Vagina (tissue), 2 donors: Measurements from ENCODE around the gene PSD2. TPM values are rescaled to one million over a fixed set of nuclear protein-coding genes. Genes with fewer than 3 reads are reported as not detected.

Experiments used
- DNase-seq, 2 donors: peaks; one replicate each; pipeline ENCODE4 v3.0.0-alpha.2; 2017; ENCODE audit errors: extremely low spot score in 2 of 2
- H3K27ac ChIP-seq: fragments of 200-600 bp; sonication (generic); one replicate; pipeline ENCODE4 v1.5.1; 2019
- H3K27me3 ChIP-seq: fragments of 200-600 bp; sonication (generic); one replicate; pipeline ENCODE4 v1.5.1; 2019
- H3K36me3 ChIP-seq, 2 donors: fragments of 200-600 bp; sonication (generic); one replicate each; pipeline ENCODE4 v1.5.1; 2017 to 2019
- H3K4me1 ChIP-seq: fragments of 200-600 bp; sonication (generic); one replicate; pipeline ENCODE4 v1.5.1; 2019
- H3K4me3 ChIP-seq, 2 donors: fragments of 200-600 bp; sonication (generic); 1 replicate in 1 of 2; 2 replicates in 1 of 2; pipeline ENCODE4 v1.5.1; 2016 to 2019
- H3K9me3 ChIP-seq: fragments of 200-600 bp; sonication (generic); one replicate; pipeline ENCODE4 v1.5.1; 2019
- POLR2A ChIP-seq, 2 donors: fragments of 450-650 bp; IDR thresholded peaks; one replicate each; pipeline ENCODE4 v1.6.1; 2017; ENCODE audit warnings: antibody characterized with exemption in 2 of 2, mild to moderate bottlenecking in 2 of 2, moderate library complexity in 2 of 2
- POLR2AphosphoS5 ChIP-seq, 2 donors: sonication (generic); formaldehyde crosslinking; IDR thresholded peaks; one replicate each; pipeline ENCODE4 v1.9.0; 2017; ENCODE audit warnings: antibody characterized with exemption in 2 of 2, mild to moderate bottlenecking in 2 of 2, low read depth in 1 of 2; ENCODE audit not compliant: insufficient read depth in 1 of 2
- intact Hi-C: fragments of 100-400 bp; cut with DNase I; formaldehyde crosslinking; loops from one replicate; pipeline ENCODE4 v1.15.1; 2023
- total RNA-seq: library from RNA; depleted of rRNA; stranded (reverse); fragments of >200 nt; gene quantifications from one replicate; pipeline ENCODE4 v1.2.3, GENCODE V29; 2016
- TF ChIP-seq, protein P1 (sequence below), 3 experiments: fragments of 450-650 bp in 2 of 3; fragments of 200-600 bp in 1 of 3; sonication (generic) in 1 of 3; IDR thresholded peaks; one replicate each; pipeline ENCODE4 v1.5.1; 2017 to 2019; ENCODE audit warnings: antibody characterized with exemption in 3 of 3, mild to moderate bottlenecking in 2 of 3, moderate library complexity in 2 of 3

PSD2 gene
- total RNA-seq, 1 donor from 2014 or later = 0.25 TPM

DNA sequence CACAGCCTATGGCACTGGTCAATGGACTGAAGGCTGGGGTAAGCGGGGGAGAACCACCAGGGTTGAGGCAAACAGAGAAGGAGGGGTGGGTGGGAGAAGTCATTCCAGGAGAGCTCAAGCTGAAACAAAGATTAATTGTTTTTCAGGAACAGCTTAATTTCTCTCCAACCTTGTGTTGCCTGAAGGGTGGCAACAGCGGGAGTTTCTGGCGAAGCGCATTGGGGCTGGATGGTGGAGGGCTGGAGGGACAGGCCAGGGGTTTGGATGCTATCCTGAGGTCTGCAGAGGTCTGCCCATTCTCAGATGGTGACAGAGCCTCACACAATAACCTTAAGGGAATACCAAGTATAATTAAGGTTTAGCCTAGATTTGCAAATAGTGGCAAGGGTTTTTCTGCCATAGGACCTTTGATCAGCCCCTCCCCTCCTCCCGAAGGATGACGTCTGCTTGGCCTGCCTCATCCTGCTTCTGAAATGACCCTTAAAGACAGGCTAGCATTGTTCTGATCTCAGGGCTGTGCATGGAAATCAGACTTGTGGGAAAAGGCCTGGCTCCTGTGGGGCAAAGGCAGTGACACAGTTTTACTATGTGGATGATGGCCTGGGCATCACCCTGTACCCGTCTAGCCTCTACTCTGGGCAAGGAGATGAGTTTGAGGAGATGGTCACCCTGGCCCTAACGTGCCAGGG, 32.7 kb downstream of the PSD2 start:
- no peak overlapping the region for H3K27ac ChIP-seq
- no peaks in the 10 kb centered on the region for H3K9me3 ChIP-seq
- H3K27me3 ChIP-seq = no peaks in the 10 kb centered on the region
- no peaks in the 10 kb centered on the region for H3K36me3 ChIP-seq
- no peaks in the 10 kb centered on the region for H3K4me1 ChIP-seq
- no peak for DNase-seq
- intact Hi-C loops = no loop called here
- no peak overlapping the region for H3K4me3 ChIP-seq
- TF ChIP-seq POLR2A (IDR thresholded peaks at IDR 0.05) (no peak), POLR2AphosphoS5 (IDR thresholded peaks at IDR 0.05; ENCODE audit: insufficient read depth in 1 of 2, low read depth in 1 of 2) (no peak)
- TF ChIP-seq, protein P1, sequence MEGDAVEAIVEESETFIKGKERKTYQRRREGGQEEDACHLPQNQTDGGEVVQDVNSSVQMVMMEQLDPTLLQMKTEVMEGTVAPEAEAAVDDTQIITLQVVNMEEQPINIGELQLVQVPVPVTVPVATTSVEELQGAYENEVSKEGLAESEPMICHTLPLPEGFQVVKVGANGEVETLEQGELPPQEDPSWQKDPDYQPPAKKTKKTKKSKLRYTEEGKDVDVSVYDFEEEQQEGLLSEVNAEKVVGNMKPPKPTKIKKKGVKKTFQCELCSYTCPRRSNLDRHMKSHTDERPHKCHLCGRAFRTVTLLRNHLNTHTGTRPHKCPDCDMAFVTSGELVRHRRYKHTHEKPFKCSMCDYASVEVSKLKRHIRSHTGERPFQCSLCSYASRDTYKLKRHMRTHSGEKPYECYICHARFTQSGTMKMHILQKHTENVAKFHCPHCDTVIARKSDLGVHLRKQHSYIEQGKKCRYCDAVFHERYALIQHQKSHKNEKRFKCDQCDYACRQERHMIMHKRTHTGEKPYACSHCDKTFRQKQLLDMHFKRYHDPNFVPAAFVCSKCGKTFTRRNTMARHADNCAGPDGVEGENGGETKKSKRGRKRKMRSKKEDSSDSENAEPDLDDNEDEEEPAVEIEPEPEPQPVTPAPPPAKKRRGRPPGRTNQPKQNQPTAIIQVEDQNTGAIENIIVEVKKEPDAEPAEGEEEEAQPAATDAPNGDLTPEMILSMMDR (IDR thresholded peaks at IDR 0.05) = no peak

DNA sequence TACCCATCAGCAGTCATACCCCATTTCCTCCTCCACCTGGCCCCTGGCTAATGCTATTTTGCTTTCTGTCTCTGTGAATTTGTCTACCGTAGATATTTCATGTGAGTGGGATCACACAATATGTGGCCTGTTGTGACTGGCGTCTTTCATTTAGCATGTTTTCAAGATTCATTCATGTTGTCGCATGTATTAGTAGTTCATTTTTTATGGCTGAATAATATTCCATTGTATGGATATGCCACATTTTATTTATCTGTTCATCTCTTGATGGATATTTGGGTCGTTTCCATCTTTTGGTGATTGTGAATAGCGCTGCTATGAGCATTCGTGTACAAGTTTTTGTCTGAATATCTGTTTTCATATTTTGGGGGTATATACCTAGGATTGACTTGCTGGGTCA, 33.9 kb downstream of the PSD2 start:
- no peaks in the 10 kb centered on the region for H3K9me3 ChIP-seq
- intact Hi-C loops = no loop called here
- DNase-seq = no peak
- H3K36me3 ChIP-seq = no peaks in the 10 kb centered on the region
- H3K27me3 ChIP-seq = no peaks in the 10 kb centered on the region
- no peak overlapping the region for H3K4me3 ChIP-seq
- H3K4me1 ChIP-seq = no peaks in the 10 kb centered on the region
- no peak overlapping the region for H3K27ac ChIP-seq
- TF ChIP-seq POLR2AphosphoS5 (IDR thresholded peaks at IDR 0.05; ENCODE audit: insufficient read depth in 1 of 2, low read depth in 1 of 2) = no peak
- no peak for TF ChIP-seq POLR2A (IDR thresholded peaks at IDR 0.05)
- TF ChIP-seq, protein P1 (IDR thresholded peaks at IDR 0.05) = no peak

DNA sequence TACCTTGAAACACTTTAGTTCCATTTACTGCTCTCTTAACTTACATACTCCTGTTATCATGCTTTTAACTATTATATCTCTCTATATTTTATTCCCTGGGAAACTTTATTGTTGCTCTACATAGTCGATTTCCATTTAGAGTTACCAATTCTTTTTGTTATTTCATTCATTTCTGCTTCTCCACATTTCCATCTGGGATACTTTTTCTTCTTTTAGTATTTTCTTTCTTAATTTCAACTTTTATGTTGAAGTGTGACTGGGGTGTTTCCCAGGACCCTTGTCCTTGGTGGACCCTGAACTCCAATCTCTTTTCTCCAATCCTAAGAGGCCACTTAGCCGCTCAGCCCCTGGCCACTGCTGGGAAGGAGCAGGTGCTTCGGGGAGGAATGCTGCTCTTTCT, 36.0 kb downstream of the PSD2 start:
- no peak overlapping the region for H3K4me3 ChIP-seq
- intact Hi-C loops = no loop called here

DNA sequence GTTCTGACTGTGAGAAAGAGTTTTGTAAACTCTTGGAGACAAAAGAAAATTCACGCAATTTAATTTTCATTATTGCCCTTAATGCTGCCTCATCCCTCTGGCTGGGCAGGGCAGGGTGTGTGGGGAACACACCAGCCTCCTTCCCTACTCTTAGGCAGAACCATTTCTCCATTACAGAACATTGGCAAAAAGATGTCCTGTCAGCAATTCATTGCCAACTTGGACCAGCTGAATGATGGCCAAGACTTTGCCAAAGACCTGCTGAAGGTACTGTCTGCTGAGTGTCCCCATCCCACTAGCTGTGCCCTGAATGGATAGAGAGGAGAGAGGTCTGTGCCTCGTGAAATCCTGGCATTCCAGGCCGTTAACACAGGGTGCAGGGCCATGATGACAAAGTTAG, 37.9 kb downstream of the PSD2 start:
- intact Hi-C loops = no loop called here
- DNase-seq = no peak
- Histone ChIP-seq H3K27ac (no peak overlapping the region), H3K36me3 (no peaks in the 10 kb centered on the region), H3K27me3 (no peaks in the 10 kb centered on the region), H3K4me3 (no peak overlapping the region), H3K4me1 (no peaks in the 10 kb centered on the region), H3K9me3 (no peaks in the 10 kb centered on the region)
- TF ChIP-seq POLR2AphosphoS5 (IDR thresholded peaks at IDR 0.05; ENCODE audit: insufficient read depth in 1 of 2, low read depth in 1 of 2) (no peak), POLR2A (IDR thresholded peaks at IDR 0.05) (no peak)
- TF ChIP-seq, protein P1 (IDR thresholded peaks at IDR 0.05) = no peak

More for the DNA sequence above, 36.0 kb downstream of the PSD2 start:
- no peaks in the 10 kb centered on the region for H3K36me3 ChIP-seq
- DNase-seq = no peak
- TF ChIP-seq POLR2A (IDR thresholded peaks at IDR 0.05) (no peak), POLR2AphosphoS5 (IDR thresholded peaks at IDR 0.05; ENCODE audit: insufficient read depth in 1 of 2, low read depth in 1 of 2) (no peak)
- TF ChIP-seq, protein P1 (IDR thresholded peaks at IDR 0.05) = no peak
- no peaks in the 10 kb centered on the region for H3K9me3 ChIP-seq
- no peak overlapping the region for H3K27ac ChIP-seq
- no peaks in the 10 kb centered on the region for H3K27me3 ChIP-seq
- no peaks in the 10 kb centered on the region for H3K4me1 ChIP-seq

DNA sequence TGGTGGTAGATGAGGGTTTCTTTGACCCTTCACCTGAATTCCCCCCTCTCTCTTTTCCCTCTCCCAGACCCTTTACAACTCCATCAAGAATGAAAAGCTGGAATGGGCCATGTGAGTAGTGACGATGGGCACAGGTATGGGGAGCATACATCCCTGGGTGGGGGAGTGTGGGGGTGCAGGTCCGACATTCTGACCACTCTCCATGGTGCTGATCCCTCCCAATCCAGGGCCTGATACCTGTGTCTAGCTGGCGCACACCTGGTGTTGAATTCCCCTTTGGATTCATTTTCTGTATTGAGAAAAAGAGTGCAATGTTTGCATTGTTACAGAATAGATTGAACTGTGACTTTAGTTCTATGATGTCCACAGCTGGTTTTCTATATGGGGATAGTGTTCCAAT, 40.0 kb downstream of the PSD2 start:
- H3K9me3 ChIP-seq = no peaks in the 10 kb centered on the region
- no peak overlapping the region for H3K27ac ChIP-seq
- H3K36me3 ChIP-seq = no peaks in the 10 kb centered on the region
- H3K4me3 ChIP-seq = no peak overlapping the region
- no peak for DNase-seq
- TF ChIP-seq, protein P1 (IDR thresholded peaks at IDR 0.05) = no peak
- TF ChIP-seq POLR2AphosphoS5 (IDR thresholded peaks at IDR 0.05; ENCODE audit: insufficient read depth in 1 of 2, low read depth in 1 of 2) (no peak), POLR2A (IDR thresholded peaks at IDR 0.05) (no peak)
- H3K27me3 ChIP-seq = no peaks in the 10 kb centered on the region
- intact Hi-C loops = no loop called here
- no peaks in the 10 kb centered on the region for H3K4me1 ChIP-seq
